Gastroesophageal sphincter (tissue), 4 donors: ENCODE data around the gene GALNTL6. TPM values are rescaled to one million over a fixed set of nuclear protein-coding genes. Genes with fewer than 3 reads are reported as not detected.

Experiments used
- ATAC-seq: fragments of 150-250 bp; one replicate; pipeline ENCODE4 v1.9.1; 2016; ENCODE audit warnings: mild to moderate bottlenecking, moderate library complexity
- H3K27ac ChIP-seq, 4 donors: fragments of 200-600 bp; sonication (generic) in 3 of 4; 1 replicate in 3 of 4; 2 replicates in 1 of 4; pipeline ENCODE4 v1.5.1; 2016 to 2019
- H3K27me3 ChIP-seq: fragments of 200-600 bp; sonication (generic); one replicate; pipeline ENCODE4 v1.5.1; 2019
- H3K36me3 ChIP-seq, 2 donors: fragments of 200-600 bp; sonication (generic); one replicate each; pipeline ENCODE4 v1.5.1; 2019; ENCODE audit warnings: control low read depth in 1 of 2
- H3K4me1 ChIP-seq, 3 donors: fragments of 200-600 bp; sonication (generic); 1 replicate in 2 of 3; 2 replicates in 1 of 3; pipeline ENCODE4 v1.5.1; 2016 to 2019; ENCODE audit warnings: control low read depth in 2 of 3
- H3K4me3 ChIP-seq, 2 donors: fragments of 200-600 bp; sonication (generic); one replicate each; pipeline ENCODE4 v1.5.1; 2019; ENCODE audit warnings: mild to moderate bottlenecking in 1 of 2, moderate library complexity in 1 of 2
- H3K9me3 ChIP-seq, 3 donors: fragments of 200-600 bp; sonication (generic); one replicate each; pipeline ENCODE4 v1.5.1; 2017 to 2019; ENCODE audit warnings: control low read depth in 2 of 3
- CTCF ChIP-seq, 4 experiments: fragments of 200-600 bp in 2 of 4; fragments of 450-650 bp in 2 of 4; sonication (generic) in 1 of 4; IDR thresholded peaks; one replicate each; pipeline ENCODE4 v1.5.1; 2017 to 2019; ENCODE audit warnings: antibody characterized with exemption in 4 of 4, mild to moderate bottlenecking in 2 of 4, moderate library complexity in 2 of 4
- EP300 ChIP-seq: sonication (generic); formaldehyde crosslinking; IDR thresholded peaks from one replicate; pipeline ENCODE4 v1.6.1; 2017; ENCODE audit warnings: antibody characterized with exemption, mild to moderate bottlenecking
- POLR2A ChIP-seq, 2 donors: fragments of 450-650 bp; IDR thresholded peaks; one replicate each; pipeline ENCODE4 v1.6.1; 2017; ENCODE audit warnings: antibody characterized with exemption in 2 of 2, mild to moderate bottlenecking in 2 of 2, moderate library complexity in 1 of 2
- POLR2AphosphoS5 ChIP-seq: sonication (generic); formaldehyde crosslinking; IDR thresholded peaks from one replicate; pipeline ENCODE4 v1.6.1; 2017; ENCODE audit warnings: antibody characterized with exemption
- WGBS, 2 donors: methylation state at CpG; one replicate each; pipeline ENCODE4 v1.1.5; 2018; ENCODE audit warnings: low coverage in 1 of 2; 5-methylcytosine and 5-hydroxymethylcytosine counted together
- total RNA-seq, 4 donors: library from RNA; depleted of rRNA; stranded (reverse); fragments of >200 nt; gene quantifications; one replicate each; pipeline ENCODE4 v1.1.0, GENCODE V29; 2016

The GALNTL6 gene
- total RNA-seq, 4 donors from 2014 or later, result not detected

GRCh38 chr4:172517391-172517790, 704.2 kb downstream of the GALNTL6 start:
- Histone ChIP-seq H3K27me3 (no peaks in the 10 kb centered on the region), H3K9me3 (no peaks in the 10 kb centered on the region), H3K4me1 (no peaks in the 10 kb centered on the region), H3K27ac (no peak overlapping the region), H3K4me3 (no peak overlapping the region), H3K36me3 (no peaks in the 10 kb centered on the region)
- TF ChIP-seq POLR2A (IDR thresholded peaks at IDR 0.05), result no peak
- TF ChIP-seq POLR2AphosphoS5, result no peak
- no peak for TF ChIP-seq CTCF (IDR thresholded peaks at IDR 0.05)
- TF ChIP-seq EP300, result no peak
- ATAC-seq, result no peak
- 36 to 64% methylated on average over 2 of the region's 2 CpGs for WGBS, 2 donors

GRCh38 chr4:172521248-172521647, 708.0 kb downstream of the GALNTL6 start:
- no peak for ATAC-seq
- H3K4me1 ChIP-seq, result no peaks in the 10 kb centered on the region
- whole genome bisulfite sequencing, 2 donors, result 33 to 67% methylated on average over 1 of the region's 1 CpG
- H3K36me3 ChIP-seq, result no peaks in the 10 kb centered on the region
- H3K27ac ChIP-seq, result no peak overlapping the region
- TF ChIP-seq CTCF (IDR thresholded peaks at IDR 0.05), result no peak
- no peak for TF ChIP-seq POLR2A (IDR thresholded peaks at IDR 0.05)
- no peak for TF ChIP-seq POLR2AphosphoS5
- no peak for TF ChIP-seq EP300
- no peaks in the 10 kb centered on the region for H3K27me3 ChIP-seq
- H3K4me3 ChIP-seq, result no peak overlapping the region
- H3K9me3 ChIP-seq, result no peaks in the 10 kb centered on the region

GRCh38 chr4:172521680-172522079, 708.5 kb downstream of the GALNTL6 start:
- no peaks in the 10 kb centered on the region for H3K36me3 ChIP-seq
- no peaks in the 10 kb centered on the region for H3K9me3 ChIP-seq
- no peaks in the 10 kb centered on the region for H3K27me3 ChIP-seq
- H3K27ac ChIP-seq, result no peak overlapping the region
- TF ChIP-seq EP300 (no peak), POLR2AphosphoS5 (no peak), CTCF (IDR thresholded peaks at IDR 0.05) (no peak), POLR2A (IDR thresholded peaks at IDR 0.05) (no peak)
- ATAC-seq, result no peak
- H3K4me1 ChIP-seq, result no peaks in the 10 kb centered on the region
- H3K4me3 ChIP-seq, result no peak overlapping the region
- WGBS, 2 donors, result 88% methylated on average over 1 of the region's 1 CpG

- Histone ChIP-seq H3K4me3 (no peak overlapping the region), H3K27me3 (no peaks in the 10 kb centered on the region), H3K9me3 (no peaks in the 10 kb centered on the region), H3K27ac (no peak overlapping the region), H3K4me1 (no peaks in the 10 kb centered on the region), H3K36me3 (no peaks in the 10 kb centered on the region)
- TF ChIP-seq POLR2A (IDR thresholded peaks at IDR 0.05), result no peak
- TF ChIP-seq CTCF (IDR thresholded peaks at IDR 0.05), result no peak
- TF ChIP-seq POLR2AphosphoS5, result no peak
- TF ChIP-seq EP300, result no peak
- ATAC-seq, result no peak
- WGBS, 2 donors, result 76 to 84% methylated on average over 4 of the region's 4 CpGs
Observed at GRCh38 chr4:172543249-172543648, 730.0 kb downstream of the GALNTL6 start.

- ATAC-seq, result no peak
- WGBS, 2 donors, result 79 to 88% methylated on average over 3 to 7 of the region's 7 CpGs
- TF ChIP-seq EP300 (no peak), CTCF (IDR thresholded peaks at IDR 0.05) (no peak), POLR2A (IDR thresholded peaks at IDR 0.05) (no peak), POLR2AphosphoS5 (no peak)
- H3K36me3 ChIP-seq, result no peaks in the 10 kb centered on the region
- no peaks in the 10 kb centered on the region for H3K27me3 ChIP-seq
- no peaks in the 10 kb centered on the region for H3K4me1 ChIP-seq
- H3K27ac ChIP-seq, result no peak overlapping the region
- no peaks in the 10 kb centered on the region for H3K9me3 ChIP-seq
- H3K4me3 ChIP-seq, result no peak overlapping the region
Observed at GRCh38 chr4:172546782-172547181, 733.6 kb downstream of the GALNTL6 start.
